Measurements from ENCODE around the gene TMEM120B.

Gene TMEM120B

GRCh38 chr12:121795034-121795968, 82.7 kb downstream of the TMEM120B start:
- no peak overlapping the region for H3K4me3 ChIP-seq (ENCODE audit: insufficient read depth, low read depth, low read length, poor library complexity, severe bottlenecking)
- DNase-seq: peak; percentile 71 to 80 (median 73)
- H3K27ac ChIP-seq (ENCODE audit: insufficient read depth, low read length, poor library complexity, severe bottlenecking): peak overlapping the region; percentile 99
- peaks cover 17% of the 10 kb centered on the region for H3K36me3 ChIP-seq (ENCODE audit: control insufficient read depth, insufficient read depth, low read length)
- no peaks in the 10 kb centered on the region for H3K9me3 ChIP-seq (ENCODE audit: control insufficient read depth, low read length)
- H3K4me1 ChIP-seq (ENCODE audit: control insufficient read depth, insufficient read depth, low read length, poor library complexity, severe bottlenecking): peaks cover 53% of the 10 kb centered on the region
- no peaks in the 10 kb centered on the region for H3K27me3 ChIP-seq (replicated peaks; ENCODE audit: control insufficient read depth, insufficient read depth, low read length, poor library complexity, severe bottlenecking)

- no peak for DNase-seq
- Histone ChIP-seq H3K36me3 (ENCODE audit: control insufficient read depth, insufficient read depth, low read length) (peaks cover 17% of the 10 kb centered on the region), H3K4me1 (ENCODE audit: control insufficient read depth, insufficient read depth, low read length, poor library complexity, severe bottlenecking) (peaks cover 37% of the 10 kb centered on the region), H3K4me3 (ENCODE audit: insufficient read depth, low read depth, low read length, poor library complexity, severe bottlenecking) (no peak overlapping the region), H3K27ac (ENCODE audit: insufficient read depth, low read length, poor library complexity, severe bottlenecking) (no peak overlapping the region), H3K27me3 (replicated peaks; ENCODE audit: control insufficient read depth, insufficient read depth, low read length, poor library complexity, severe bottlenecking) (no peaks in the 10 kb centered on the region), H3K9me3 (ENCODE audit: control insufficient read depth, low read length) (no peaks in the 10 kb centered on the region)
These were observed 84.6 kb downstream of the TMEM120B start for GRCh38 chr12:121796855-121797751.

- Histone ChIP-seq H3K27ac (ENCODE audit: insufficient read depth, low read length, poor library complexity, severe bottlenecking) (peak overlapping the region; percentile 54), H3K36me3 (ENCODE audit: control insufficient read depth, insufficient read depth, low read length) (peaks cover 17% of the 10 kb centered on the region), H3K4me1 (ENCODE audit: control insufficient read depth, insufficient read depth, low read length, poor library complexity, severe bottlenecking) (peaks cover 31% of the 10 kb centered on the region), H3K9me3 (ENCODE audit: control insufficient read depth, low read length) (no peaks in the 10 kb centered on the region), H3K4me3 (ENCODE audit: insufficient read depth, low read depth, low read length, poor library complexity, severe bottlenecking) (no peak overlapping the region), H3K27me3 (replicated peaks; ENCODE audit: control insufficient read depth, insufficient read depth, low read length, poor library complexity, severe bottlenecking) (no peaks in the 10 kb centered on the region)
- no peak for DNase-seq
These were observed 85.6 kb downstream of the TMEM120B start for GRCh38 chr12:121797937-121798786.

DNA sequence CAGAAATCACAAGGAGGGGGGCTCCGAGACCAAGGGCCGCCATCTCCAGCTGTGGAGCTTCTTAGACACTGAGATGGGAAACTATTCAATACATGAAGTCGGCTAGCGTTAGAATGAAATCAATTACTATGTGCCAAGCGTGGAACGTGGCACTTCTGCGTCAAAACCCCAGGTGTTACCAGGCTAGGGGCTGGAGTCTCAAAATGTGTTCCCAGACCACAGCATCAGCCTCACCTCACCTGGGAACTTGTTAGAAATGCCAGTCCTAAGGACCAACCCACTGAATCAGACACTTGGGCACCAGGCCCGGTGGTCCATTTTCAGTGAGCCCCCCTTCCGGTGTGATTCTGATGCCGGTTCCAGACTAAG, 86.2 kb downstream of the TMEM120B start:
- H3K27me3 ChIP-seq (replicated peaks; ENCODE audit: control insufficient read depth, insufficient read depth, low read length, poor library complexity, severe bottlenecking): no peaks in the 10 kb centered on the region
- peaks cover 31% of the 10 kb centered on the region for H3K4me1 ChIP-seq (ENCODE audit: control insufficient read depth, insufficient read depth, low read length, poor library complexity, severe bottlenecking)
- H3K27ac ChIP-seq (ENCODE audit: insufficient read depth, low read length, poor library complexity, severe bottlenecking): peak overlapping the region; percentile 54
- DNase-seq: no peak
- peaks cover 17% of the 10 kb centered on the region for H3K36me3 ChIP-seq (ENCODE audit: control insufficient read depth, insufficient read depth, low read length)
- H3K4me3 ChIP-seq (ENCODE audit: insufficient read depth, low read depth, low read length, poor library complexity, severe bottlenecking): peak overlapping the region; percentile 3
- no peaks in the 10 kb centered on the region for H3K9me3 ChIP-seq (ENCODE audit: control insufficient read depth, low read length)

GRCh38 chr12:121799156-121799841, 86.7 kb downstream of the TMEM120B start:
- peaks cover 28% of the 10 kb centered on the region for H3K4me1 ChIP-seq (ENCODE audit: control insufficient read depth, insufficient read depth, low read length, poor library complexity, severe bottlenecking)

DNA sequence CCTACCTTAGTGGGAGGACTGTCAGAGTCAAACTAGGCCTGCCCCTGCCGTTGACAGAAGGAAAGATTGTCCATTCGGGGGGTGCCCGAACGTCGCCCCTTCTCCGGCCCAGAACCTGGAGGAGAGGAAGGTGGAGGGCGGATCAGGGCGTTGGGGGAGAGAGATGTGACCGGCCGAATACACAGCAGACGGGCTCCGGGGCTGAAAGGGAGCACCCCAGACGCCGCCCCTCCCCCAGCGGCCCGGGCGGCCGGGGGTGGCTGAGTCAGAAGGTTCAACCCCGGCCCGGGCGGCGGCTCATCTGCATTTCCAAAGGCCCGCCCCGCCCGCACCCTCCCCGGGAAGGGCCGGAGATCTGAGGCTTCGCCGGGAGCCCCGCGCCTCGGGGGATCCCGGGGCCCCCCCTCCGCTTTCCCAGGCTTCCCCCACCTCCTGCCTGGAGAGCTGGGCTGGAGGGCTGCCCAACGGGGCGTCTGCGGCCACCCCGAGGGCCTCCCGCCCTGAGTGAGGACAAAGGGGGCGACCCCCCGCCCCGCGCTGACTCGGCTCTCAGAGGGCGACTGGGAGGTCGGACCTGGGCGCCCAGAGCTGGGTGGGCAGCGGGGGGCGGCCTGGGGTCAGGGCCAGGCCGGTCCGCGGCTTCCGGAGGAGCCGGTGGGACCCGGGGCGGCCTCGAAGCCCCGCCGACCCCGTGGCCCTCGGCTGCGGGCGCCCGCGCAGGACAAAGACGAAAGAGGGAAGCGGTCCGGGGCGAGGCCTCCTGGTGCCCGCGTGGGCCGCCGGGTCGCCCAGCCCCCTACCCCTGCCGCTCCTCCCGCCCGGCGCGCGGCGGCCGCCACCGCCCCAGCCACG, 87.5 kb downstream of the TMEM120B start:
- peaks cover 20% of the 10 kb centered on the region for H3K4me1 ChIP-seq (ENCODE audit: control insufficient read depth, insufficient read depth, low read length, poor library complexity, severe bottlenecking)
- peak overlapping the region; percentile 82 for H3K4me3 ChIP-seq (ENCODE audit: insufficient read depth, low read depth, low read length, poor library complexity, severe bottlenecking)
- peak overlapping the region; percentile 98 for H3K27ac ChIP-seq (ENCODE audit: insufficient read depth, low read length, poor library complexity, severe bottlenecking)
- peak; percentile 64 to 67 (median 67) for DNase-seq
- no peaks in the 10 kb centered on the region for H3K9me3 ChIP-seq (ENCODE audit: control insufficient read depth, low read length)
- H3K27me3 ChIP-seq (replicated peaks; ENCODE audit: control insufficient read depth, insufficient read depth, low read length, poor library complexity, severe bottlenecking): no peaks in the 10 kb centered on the region
- H3K36me3 ChIP-seq (ENCODE audit: control insufficient read depth, insufficient read depth, low read length): peaks cover 17% of the 10 kb centered on the region

More at GRCh38 chr12:121799156-121799841, 86.7 kb downstream of the TMEM120B start:
- no peak for DNase-seq
- H3K36me3 ChIP-seq (ENCODE audit: control insufficient read depth, insufficient read depth, low read length): peaks cover 17% of the 10 kb centered on the region
- H3K9me3 ChIP-seq (ENCODE audit: control insufficient read depth, low read length): no peaks in the 10 kb centered on the region
- no peaks in the 10 kb centered on the region for H3K27me3 ChIP-seq (replicated peaks; ENCODE audit: control insufficient read depth, insufficient read depth, low read length, poor library complexity, severe bottlenecking)
- H3K27ac ChIP-seq (ENCODE audit: insufficient read depth, low read length, poor library complexity, severe bottlenecking): peak overlapping the region; percentile 98
- peak overlapping the region; percentile 82 for H3K4me3 ChIP-seq (ENCODE audit: insufficient read depth, low read depth, low read length, poor library complexity, severe bottlenecking)

- H3K27ac ChIP-seq (ENCODE audit: insufficient read depth, low read length, poor library complexity, severe bottlenecking): peak overlapping the region; percentile 98
- peak in 2 of 3 donors; percentile 55 to 65 for DNase-seq
- peak overlapping the region; percentile 76 for H3K4me3 ChIP-seq (ENCODE audit: insufficient read depth, low read depth, low read length, poor library complexity, severe bottlenecking)
- H3K27me3 ChIP-seq (replicated peaks; ENCODE audit: control insufficient read depth, insufficient read depth, low read length, poor library complexity, severe bottlenecking): no peaks in the 10 kb centered on the region
- H3K4me1 ChIP-seq (ENCODE audit: control insufficient read depth, insufficient read depth, low read length, poor library complexity, severe bottlenecking): peaks cover 18% of the 10 kb centered on the region
- H3K9me3 ChIP-seq (ENCODE audit: control insufficient read depth, low read length): no peaks in the 10 kb centered on the region
- H3K36me3 ChIP-seq (ENCODE audit: control insufficient read depth, insufficient read depth, low read length): peaks cover 17% of the 10 kb centered on the region
These were observed 88.4 kb downstream of the TMEM120B start for GRCh38 chr12:121800694-121801594.
